Measurements from ENCODE around the gene NRCAM. TPM values are rescaled to one million over a fixed set of nuclear protein-coding genes. Genes with fewer than 3 reads are reported as not detected.

Gene NRCAM
- total and polyA plus RNA-seq, 2 of the 13 experiments (the other 11 are each of a cell fraction or from before 2014, with no cell fraction given), result 0.31 to 0.33 TPM

- TF ChIP-seq ZNF574 (CRISPR knock-in tag; IDR thresholded peaks at IDR 0.05), result 0 out of 2 replicates have a peak, but pooled peaks have one; percentile 26
- no peak for TF ChIP-seq GABPB1 (CRISPR knock-in tag; IDR thresholded peaks at IDR 0.05)
- no peak for TF ChIP-seq ZNF577 (CRISPR knock-in tag; IDR thresholded peaks at IDR 0.05; ENCODE audit: borderline replicate concordance, low read depth)
- no peak for TF ChIP-seq ZNF333 (CRISPR knock-in tag; IDR thresholded peaks at IDR 0.05; ENCODE audit: borderline replicate concordance)
- TF ChIP-seq STAG1 (CRISPR knock-in tag; IDR thresholded peaks at IDR 0.05), result peak; percentile 67
- no peak for TF ChIP-seq FOXP1 (IDR thresholded peaks at IDR 0.05)
- TF ChIP-seq FOXP1 (CRISPR knock-in tag; IDR thresholded peaks at IDR 0.05), result no peak
- TF ChIP-seq SAP130 (CRISPR knock-in tag; IDR thresholded peaks at IDR 0.05; ENCODE audit: low read depth), result 0 out of 2 replicates have a peak, but pooled peaks have one; percentile 21
- no peak for TF ChIP-seq ZNF768 (CRISPR knock-in tag; IDR thresholded peaks at IDR 0.05)
- no peak for TF ChIP-seq SOX6 (IDR thresholded peaks at IDR 0.05)
- TF ChIP-seq SOX6 (CRISPR knock-in tag; IDR thresholded peaks at IDR 0.05), result 0 out of 2 replicates have a peak, but pooled peaks have one; percentile 10
- TF ChIP-seq ZNF484 (CRISPR knock-in tag; IDR thresholded peaks at IDR 0.05; ENCODE audit: borderline replicate concordance, low read depth), result no peak
- TF ChIP-seq ZNF432 (CRISPR knock-in tag; IDR thresholded peaks at IDR 0.05; ENCODE audit: borderline replicate concordance), result no peak
- TF ChIP-seq SYNCRIP (IDR thresholded peaks at IDR 0.05; ENCODE audit: insufficient read depth, low read depth, low read length), result no peak
- TF ChIP-seq THAP8 (CRISPR knock-in tag; IDR thresholded peaks at IDR 0.05; ENCODE audit: borderline replicate concordance), result no peak
- no peak for TF ChIP-seq ZNF609 (CRISPR knock-in tag; IDR thresholded peaks at IDR 0.05; ENCODE audit: borderline replicate concordance)
- TF ChIP-seq PCBP1 (IDR thresholded peaks at IDR 0.05; ENCODE audit: borderline replicate concordance, low read depth, low read length), result no peak
- no peak for TF ChIP-seq ZNF468 (CRISPR knock-in tag; IDR thresholded peaks at IDR 0.05)
- no peak for TF ChIP-seq NFE2L2 (IDR thresholded peaks at IDR 0.05; ENCODE audit: low read length)
- TF ChIP-seq PAX8 (CRISPR knock-in tag; IDR thresholded peaks at IDR 0.05; ENCODE audit: borderline replicate concordance), result no peak
- no peak for TF ChIP-seq ZBTB44 (CRISPR knock-in tag; IDR thresholded peaks at IDR 0.05)
Measured at GRCh38 chr7:108222236-108222892, 233.9 kb downstream of the NRCAM start (continued).

All from HepG2 (cell line).